GM15510 (cell line): ENCODE results near the gene NRG2.

Source experiments
- POLR2A ChIP-seq: IDR thresholded peaks from 3 replicates; pipeline ENCODE4 v1.6.1; 2011; ENCODE audit warnings: borderline replicate concordance; ENCODE audit not compliant: insufficient read length; ENCODE audit errors: extremely low read depth

NRG2 gene

DNA sequence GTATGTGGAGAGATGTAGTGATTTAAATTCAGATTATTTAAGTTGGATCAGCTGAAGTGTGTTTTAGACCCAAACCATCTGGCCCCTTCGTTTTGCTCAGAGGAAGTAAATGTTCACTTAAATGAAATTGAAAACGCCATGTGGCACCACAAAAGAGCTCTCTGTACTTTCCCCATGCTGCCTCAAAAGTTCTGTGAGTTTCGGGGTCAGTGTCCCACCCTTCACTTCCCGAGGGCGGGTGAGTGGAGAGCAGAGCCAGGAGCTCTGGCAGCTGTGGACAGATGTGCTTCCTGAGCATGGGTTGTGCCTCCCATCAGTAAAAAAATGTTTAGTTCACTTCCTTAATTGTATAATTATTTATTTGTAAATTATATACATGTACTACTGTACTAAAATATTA is 199.1 kb downstream of the NRG2 start:
- TF ChIP-seq POLR2A = no peak

DNA sequence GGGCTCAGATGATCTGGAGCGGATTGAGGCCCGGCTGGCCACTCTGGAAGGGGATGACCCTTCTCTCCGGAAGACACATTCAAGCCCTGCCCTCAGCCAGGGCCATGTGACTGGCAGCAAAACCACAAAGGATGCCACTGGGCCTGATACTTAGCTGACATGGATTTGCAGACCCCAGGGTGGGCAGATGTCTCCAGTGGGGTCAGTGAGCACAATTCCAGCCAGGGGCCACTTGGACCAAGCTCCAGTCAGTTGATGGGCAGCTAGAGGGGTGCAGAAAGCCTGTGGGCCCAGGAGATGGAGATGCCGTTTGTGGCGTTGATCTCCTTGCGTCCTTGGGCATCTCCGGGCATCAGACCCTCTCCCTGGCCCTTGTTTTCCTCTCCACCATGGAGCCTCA is 200.8 kb downstream of the NRG2 start:
- no peak for TF ChIP-seq POLR2A

DNA sequence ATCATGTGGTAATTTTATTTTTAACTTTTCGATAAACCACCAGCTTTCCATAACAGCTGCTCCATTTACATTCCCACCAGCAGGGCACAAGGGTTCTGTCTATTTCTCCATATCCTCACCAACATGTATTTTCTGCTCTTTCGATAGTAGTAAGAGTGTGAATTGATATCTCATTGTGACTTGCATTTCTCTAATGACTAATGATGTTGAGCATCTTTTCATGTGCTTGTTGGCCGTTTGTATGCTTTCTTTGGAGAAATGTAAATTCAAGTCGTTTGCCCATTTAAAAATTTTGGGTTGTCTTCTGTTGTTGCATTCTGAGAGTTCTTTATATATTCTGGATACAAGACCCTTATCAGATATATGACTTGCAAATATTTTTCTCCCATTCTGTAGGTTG is 201.6 kb downstream of the NRG2 start:
- no peak for TF ChIP-seq POLR2A

DNA sequence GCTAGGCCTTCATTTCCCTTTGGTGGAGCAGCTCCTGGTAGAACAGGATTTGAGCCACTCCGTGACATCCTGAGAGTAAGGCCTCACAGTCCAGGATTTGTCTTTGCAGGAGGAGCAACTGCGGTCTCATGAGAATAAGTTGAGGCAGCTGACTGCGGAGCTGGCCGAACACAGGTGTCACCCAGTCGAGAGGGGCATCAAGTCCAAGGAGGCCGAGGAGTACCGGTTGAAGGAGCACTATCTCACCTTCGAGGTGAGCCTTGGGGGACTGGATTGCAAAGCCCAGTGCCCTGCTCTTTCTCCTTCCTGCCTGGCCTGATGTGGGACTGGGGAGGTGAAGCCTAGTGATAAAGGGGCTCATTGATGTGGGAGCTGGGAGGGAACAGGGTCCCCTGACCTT is 203.2 kb downstream of the NRG2 start:
- TF ChIP-seq POLR2A = no peak

DNA sequence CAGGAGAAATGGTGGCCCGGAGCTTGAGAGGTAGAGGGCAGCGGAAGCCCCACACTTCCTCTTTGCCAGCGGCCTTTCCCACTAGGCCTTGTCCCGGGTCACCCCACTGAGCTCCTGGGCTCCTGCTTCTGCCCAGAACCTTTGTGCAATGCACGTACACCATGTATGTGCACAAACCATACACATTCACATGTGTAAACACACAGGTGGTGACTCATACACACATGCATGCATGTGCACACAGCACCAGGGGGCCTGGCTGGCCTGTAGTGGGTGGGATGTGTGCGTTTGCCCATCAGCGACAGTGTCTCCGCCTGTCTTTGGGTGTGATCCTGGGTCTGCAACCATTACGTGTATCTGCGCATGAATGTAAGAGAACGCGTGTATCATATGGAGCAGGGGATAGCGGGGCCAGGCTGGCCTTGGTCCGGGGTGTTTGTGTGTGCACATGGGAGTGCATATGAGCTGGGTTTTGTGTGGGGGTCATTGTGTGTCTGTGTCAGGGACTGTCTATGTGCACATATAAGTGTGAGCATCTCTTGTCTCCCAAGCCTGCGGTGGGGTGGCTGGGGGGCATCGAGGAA is 203.8 kb downstream of the NRG2 start:
- no peak for TF ChIP-seq POLR2A

DNA sequence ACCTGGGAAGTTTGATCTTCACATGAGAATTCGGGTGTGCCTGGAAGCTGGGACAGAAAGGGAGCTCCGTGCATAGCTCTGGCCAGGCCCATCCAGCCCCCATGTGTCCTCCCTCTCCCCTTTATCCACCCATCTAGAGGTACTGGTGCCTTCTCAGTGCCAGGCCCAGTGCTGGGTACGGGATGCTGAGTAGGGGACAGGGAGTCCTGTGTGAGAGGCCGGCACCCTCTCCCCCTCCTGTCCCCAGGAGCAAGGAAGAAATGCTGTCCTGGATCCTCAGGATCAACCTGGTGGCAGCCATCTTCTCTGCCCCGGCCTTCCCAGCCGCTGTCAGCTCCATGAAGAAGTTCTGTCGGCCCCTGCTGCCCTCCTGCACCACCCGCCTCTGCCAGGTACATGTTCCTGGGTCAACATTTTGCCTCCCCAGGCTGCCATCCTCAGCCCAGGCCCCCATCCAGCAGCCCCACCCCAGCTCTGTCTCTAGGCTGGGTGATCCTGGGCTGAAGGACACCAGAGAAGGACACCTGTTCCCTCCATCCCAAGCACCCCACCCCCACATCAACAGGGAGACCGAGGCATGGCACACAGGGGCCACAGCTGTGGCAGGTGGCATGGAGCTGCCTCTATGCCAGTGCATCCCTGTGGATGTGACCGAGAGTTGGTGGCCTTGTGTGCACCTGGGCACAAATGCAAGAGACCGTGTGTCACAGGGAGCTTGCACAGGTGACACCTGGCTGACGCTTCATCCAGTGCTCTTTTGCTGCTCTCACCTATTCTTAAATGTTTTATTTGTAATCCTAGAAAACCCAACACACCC is 204.5 kb downstream of the NRG2 start:
- no peak for TF ChIP-seq POLR2A

DNA sequence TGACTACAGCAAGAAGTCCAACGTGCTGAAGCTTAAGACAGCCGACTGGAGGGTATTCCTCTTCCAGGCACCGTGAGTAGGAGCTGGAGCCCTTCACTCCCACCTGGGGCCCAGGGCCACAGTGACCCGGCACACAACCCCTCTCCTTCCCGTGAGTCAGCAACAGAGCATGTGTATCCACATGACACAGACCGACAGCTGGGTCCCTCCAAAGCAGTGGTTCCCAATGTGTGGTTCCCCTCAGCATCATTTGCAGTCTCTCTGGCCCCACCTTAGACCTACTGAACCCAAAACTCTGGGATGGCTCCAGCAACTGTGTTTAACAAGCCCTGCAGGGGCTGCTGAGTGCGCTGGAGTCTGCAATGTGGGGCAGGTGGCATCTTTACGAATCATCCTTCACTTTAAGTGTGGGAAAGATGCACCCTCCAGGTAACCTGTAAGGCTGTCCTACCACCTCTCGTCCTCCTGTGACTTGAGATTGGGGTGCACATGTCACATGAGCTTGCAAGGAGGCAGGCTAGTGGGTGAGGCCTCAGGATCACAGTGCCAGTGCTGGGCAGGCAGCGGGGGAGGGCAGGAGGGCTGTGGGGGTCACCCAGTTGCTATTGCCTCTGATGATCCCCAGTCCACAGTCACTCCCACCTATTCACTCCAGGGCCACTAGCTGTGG is 205.3 kb downstream of the NRG2 start:
- no peak for TF ChIP-seq POLR2A

DNA sequence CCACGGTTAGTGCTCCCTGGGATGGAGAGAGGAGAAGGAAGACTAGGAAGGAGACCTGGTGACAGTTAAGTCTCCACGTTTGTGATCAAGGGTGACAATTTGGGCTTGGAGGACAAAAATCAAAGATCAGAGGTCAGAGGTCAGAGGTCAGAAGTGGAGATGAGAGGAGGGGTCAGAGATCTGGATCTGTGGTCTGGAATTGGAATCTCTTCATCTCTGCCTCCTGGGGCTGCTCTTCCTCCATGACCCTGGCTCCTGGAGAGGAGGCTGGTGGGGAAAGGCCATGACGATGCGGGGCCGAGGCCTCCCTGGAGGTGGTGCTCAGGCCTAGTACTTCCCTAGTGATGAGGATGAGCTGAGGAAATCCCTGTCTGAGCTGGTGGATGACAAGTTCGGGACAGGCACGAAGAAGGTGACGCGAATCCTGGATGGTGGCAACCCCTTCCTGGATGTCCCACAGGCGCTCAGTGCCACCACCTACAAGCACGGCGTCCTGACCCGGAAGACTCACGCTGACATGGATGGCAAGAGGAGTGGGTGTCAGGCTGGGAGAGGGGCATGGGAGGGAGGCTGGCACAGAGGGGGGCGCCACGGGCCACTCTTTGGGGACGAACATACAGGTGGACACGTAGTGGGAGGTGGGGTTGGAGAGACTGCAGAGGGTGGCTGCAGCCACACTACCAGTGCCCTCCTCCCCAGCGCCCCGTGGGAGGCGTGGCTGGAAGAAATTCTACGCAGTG is 206.5 kb downstream of the NRG2 start:
- TF ChIP-seq POLR2A = no peak

DNA sequence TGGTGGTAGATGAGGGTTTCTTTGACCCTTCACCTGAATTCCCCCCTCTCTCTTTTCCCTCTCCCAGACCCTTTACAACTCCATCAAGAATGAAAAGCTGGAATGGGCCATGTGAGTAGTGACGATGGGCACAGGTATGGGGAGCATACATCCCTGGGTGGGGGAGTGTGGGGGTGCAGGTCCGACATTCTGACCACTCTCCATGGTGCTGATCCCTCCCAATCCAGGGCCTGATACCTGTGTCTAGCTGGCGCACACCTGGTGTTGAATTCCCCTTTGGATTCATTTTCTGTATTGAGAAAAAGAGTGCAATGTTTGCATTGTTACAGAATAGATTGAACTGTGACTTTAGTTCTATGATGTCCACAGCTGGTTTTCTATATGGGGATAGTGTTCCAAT is 207.4 kb downstream of the NRG2 start:
- no peak for TF ChIP-seq POLR2A

DNA sequence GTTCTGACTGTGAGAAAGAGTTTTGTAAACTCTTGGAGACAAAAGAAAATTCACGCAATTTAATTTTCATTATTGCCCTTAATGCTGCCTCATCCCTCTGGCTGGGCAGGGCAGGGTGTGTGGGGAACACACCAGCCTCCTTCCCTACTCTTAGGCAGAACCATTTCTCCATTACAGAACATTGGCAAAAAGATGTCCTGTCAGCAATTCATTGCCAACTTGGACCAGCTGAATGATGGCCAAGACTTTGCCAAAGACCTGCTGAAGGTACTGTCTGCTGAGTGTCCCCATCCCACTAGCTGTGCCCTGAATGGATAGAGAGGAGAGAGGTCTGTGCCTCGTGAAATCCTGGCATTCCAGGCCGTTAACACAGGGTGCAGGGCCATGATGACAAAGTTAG is 209.6 kb downstream of the NRG2 start:
- no peak for TF ChIP-seq POLR2A

DNA sequence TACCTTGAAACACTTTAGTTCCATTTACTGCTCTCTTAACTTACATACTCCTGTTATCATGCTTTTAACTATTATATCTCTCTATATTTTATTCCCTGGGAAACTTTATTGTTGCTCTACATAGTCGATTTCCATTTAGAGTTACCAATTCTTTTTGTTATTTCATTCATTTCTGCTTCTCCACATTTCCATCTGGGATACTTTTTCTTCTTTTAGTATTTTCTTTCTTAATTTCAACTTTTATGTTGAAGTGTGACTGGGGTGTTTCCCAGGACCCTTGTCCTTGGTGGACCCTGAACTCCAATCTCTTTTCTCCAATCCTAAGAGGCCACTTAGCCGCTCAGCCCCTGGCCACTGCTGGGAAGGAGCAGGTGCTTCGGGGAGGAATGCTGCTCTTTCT is 211.5 kb downstream of the NRG2 start:
- no peak for TF ChIP-seq POLR2A

DNA sequence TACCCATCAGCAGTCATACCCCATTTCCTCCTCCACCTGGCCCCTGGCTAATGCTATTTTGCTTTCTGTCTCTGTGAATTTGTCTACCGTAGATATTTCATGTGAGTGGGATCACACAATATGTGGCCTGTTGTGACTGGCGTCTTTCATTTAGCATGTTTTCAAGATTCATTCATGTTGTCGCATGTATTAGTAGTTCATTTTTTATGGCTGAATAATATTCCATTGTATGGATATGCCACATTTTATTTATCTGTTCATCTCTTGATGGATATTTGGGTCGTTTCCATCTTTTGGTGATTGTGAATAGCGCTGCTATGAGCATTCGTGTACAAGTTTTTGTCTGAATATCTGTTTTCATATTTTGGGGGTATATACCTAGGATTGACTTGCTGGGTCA is 213.6 kb downstream of the NRG2 start:
- TF ChIP-seq POLR2A = no peak

DNA sequence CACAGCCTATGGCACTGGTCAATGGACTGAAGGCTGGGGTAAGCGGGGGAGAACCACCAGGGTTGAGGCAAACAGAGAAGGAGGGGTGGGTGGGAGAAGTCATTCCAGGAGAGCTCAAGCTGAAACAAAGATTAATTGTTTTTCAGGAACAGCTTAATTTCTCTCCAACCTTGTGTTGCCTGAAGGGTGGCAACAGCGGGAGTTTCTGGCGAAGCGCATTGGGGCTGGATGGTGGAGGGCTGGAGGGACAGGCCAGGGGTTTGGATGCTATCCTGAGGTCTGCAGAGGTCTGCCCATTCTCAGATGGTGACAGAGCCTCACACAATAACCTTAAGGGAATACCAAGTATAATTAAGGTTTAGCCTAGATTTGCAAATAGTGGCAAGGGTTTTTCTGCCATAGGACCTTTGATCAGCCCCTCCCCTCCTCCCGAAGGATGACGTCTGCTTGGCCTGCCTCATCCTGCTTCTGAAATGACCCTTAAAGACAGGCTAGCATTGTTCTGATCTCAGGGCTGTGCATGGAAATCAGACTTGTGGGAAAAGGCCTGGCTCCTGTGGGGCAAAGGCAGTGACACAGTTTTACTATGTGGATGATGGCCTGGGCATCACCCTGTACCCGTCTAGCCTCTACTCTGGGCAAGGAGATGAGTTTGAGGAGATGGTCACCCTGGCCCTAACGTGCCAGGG is 214.7 kb downstream of the NRG2 start:
- TF ChIP-seq POLR2A = no peak

DNA sequence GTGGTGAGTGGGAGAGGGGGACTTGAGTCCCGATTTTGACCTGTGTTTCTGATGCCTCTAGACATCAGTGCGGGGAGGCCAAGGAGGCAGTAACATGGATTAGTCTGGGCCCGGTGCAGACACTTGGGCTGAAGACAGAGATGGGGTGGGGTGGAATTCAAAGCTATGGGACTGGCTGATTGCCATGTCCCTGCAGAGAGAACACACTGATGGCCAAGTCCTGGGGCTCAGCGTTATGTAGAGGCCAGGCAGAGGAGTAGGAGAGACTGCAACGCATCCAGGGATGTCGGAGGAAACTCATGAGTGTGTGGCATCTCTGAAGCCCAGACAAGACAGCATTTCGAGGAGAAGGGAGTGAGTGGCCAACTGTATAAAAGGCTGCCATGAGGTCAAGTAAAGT is 217.4 kb downstream of the NRG2 start:
- TF ChIP-seq POLR2A = no peak
